ENCODE data around the gene FUT7.

The FUT7 gene

DNA sequence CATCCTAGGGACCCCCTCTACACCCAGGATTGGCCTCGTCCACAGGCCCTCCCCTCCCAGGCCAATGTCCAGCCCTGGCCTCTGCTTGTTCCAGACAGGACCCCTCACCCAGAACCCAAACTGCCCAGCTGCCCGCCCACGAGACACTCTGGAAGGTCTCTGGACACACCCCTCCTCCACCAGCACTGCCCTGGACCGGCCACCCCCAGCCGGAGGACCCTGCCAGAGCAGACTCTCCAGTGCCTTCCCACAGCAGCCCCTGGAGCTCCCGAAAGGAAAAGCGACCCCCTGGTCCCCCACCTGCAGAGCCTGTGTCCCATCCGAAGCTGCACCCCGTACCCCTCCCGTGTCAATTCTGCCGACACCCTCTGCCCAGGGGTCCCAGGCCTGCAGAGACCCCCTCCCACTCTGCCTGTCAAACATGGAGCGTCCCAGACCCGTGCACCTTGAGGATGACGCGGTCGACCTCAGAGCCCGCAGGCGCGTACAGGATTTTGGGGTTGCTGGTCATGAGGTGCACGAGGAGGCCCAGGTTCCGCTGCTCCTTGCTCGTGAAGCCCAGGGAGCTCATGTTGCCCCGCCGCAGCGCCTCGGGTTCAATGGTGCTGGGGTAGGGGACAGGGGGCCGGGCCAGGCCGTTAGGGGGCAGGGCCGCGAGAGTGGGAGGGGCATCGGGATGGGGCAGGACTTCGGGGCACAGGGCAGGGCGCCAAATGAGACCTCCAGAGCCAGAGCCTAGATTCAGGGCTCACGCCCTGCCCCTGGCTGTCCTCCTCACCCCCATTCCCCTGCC is 11.8 kb downstream of the FUT7 start:
- in situ Hi-C loops (cut with HindIII; ENCODE audit: low sequenced_read_pairs): no loop called here

DNA sequence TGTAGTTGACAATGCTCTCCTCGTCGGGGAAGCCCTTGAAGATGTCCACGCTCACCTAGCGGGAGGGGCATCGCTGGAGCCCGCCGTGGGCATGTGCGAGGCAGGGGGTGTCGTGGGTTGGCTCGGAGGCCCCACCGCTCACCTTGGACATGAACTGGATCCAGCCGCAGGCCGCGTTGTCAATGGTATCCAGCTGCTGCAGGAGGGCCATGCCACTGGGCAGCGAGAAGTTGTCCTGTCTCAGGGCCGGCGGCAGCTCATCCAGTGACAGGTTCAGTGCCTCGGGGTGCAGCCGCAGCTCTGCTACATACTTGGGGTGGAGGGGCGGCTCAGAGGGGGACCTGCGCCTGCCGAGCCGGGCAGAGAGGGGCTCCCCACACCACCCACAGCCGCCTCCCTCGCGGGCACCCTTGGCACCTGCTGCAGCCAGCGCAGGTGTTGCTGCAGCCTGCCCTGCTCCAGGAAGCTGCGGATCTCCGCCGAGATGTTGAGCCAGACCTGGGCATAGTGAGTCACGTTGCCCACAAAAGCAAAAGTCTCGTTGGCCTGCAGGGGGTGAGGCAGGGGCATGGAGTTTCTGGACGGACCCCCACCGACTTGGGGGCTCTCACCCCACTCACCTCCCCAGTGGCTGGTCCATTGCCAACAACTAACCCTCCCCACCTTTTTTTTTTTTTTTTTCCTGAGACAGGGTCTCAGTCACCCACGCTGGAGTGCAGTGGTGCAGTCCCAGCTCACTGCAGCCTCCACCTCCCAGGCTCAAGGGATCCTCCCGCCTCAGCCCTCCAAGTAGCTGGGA is 12.9 kb downstream of the FUT7 start:
- in situ Hi-C loops (cut with HindIII; ENCODE audit: low sequenced_read_pairs): no loop called here

DNA sequence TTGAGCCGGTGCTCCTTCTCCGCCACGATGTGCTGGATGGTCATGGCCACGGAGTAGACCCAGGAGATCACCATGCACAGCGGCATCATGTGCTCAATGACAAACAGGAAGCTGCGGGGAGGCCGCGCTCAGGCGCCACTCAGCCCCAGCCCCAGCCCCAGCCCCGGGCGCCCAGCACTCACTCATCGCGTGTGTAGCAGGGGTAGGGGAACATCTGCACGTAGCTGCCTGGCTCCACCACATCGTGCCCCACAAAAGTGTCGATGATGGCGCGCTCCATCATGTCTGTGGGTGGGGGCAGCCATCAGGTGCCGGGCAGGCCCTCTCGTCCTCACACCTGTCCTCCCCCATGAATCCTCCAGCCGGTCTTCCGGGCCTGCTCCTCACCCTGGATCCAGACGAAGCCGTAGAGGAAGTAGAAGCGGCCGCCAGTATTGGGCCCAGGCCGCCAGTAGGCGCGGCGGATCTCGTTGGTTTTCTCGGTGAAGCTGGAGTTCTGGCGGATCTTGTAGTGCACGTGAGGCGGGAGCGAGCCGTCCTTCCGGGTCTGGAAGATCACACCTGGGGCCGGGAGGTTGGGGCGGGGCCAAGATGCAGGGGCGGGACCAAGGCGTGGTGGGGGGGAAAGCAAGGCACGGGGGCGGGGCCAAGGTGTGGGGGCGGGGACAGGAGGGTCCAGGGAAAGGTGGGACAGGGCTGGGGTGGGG is 13.9 kb downstream of the FUT7 start:
- in situ Hi-C loops (cut with HindIII; ENCODE audit: low sequenced_read_pairs): no loop called here

DNA sequence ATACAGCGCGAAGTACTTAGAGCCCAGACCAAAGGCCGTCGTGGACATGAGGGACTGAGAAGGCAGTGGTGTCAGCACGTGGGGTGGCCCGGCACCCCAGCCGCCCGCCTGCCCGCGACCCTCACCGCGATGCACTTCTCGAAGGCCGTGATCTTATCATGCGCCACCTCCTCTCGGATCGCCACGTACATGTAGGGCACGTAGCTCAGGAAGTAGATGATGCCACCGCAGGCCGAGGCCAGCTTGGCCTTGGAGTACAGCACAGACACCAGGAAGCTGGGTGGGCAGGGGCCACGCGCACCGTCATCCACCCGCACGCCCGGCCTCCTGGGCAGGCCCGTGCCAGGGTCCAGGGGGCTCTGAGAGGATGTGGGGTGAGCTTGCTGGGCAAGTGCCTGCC is 14.8 kb downstream of the FUT7 start:
- in situ Hi-C loops (cut with HindIII; ENCODE audit: low sequenced_read_pairs): no loop called here

DNA sequence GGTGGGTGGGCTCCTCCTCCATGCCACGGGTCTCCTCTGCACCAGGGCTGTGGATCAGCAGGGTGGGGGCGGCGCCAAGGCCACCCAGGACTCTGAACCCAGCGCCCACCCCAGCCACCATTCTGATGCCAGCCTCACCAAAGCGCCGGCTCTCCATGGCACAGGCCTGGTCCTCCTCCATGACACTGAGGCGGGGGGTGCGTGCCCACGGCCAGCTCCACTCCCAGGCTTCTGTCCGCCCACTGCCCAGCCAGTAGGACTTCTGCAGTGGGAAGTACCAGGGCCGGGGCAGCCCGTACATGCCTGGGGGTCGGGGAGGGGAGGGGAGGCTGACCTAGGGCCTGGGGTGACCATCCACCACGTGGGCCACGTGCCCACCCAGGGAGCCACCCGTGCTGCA is 15.5 kb downstream of the FUT7 start:
- in situ Hi-C loops (cut with HindIII; ENCODE audit: low sequenced_read_pairs): no loop called here

DNA sequence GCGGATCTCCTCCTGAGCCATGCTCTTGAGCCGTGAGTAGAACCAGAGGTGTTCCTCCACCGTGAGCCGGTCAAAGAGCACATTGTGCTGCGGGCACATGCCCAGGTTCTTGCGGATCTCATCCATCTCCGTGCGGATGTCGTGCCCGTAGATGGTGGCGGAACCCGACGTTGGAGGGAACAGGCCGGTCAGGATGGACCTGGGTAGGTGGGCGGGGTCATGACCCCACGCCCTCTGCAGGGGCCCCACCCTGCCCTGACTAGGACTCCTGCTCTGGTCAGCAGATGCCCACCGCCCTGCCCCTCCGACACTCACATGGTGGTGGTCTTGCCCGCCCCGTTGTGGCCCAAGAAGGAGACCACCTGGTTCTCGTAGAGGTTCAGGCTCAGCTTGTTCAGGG is 15.9 kb downstream of the FUT7 start:
- in situ Hi-C loops (cut with HindIII; ENCODE audit: low sequenced_read_pairs): no loop called here

DNA sequence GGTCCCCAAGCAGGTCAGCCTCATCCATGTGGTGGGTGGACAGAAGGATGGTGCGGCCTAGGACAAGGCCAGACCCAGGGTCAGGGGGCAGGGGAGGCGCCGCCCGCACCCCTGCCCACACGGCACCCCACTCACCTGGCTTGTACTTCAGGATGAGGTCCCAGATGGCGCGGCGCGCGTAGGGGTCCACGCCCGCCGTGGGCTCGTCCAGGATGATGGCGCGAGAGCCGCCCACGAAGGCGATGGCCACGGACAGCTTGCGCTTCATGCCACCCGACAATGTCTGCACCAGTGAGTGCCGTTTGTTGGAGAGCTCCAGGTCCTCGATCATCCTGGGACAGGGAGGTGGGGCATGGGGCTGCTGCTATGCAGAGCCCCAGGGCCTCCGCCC is 16.4 kb downstream of the FUT7 start:
- in situ Hi-C loops (cut with HindIII; ENCODE audit: low sequenced_read_pairs): no loop called here

DNA sequence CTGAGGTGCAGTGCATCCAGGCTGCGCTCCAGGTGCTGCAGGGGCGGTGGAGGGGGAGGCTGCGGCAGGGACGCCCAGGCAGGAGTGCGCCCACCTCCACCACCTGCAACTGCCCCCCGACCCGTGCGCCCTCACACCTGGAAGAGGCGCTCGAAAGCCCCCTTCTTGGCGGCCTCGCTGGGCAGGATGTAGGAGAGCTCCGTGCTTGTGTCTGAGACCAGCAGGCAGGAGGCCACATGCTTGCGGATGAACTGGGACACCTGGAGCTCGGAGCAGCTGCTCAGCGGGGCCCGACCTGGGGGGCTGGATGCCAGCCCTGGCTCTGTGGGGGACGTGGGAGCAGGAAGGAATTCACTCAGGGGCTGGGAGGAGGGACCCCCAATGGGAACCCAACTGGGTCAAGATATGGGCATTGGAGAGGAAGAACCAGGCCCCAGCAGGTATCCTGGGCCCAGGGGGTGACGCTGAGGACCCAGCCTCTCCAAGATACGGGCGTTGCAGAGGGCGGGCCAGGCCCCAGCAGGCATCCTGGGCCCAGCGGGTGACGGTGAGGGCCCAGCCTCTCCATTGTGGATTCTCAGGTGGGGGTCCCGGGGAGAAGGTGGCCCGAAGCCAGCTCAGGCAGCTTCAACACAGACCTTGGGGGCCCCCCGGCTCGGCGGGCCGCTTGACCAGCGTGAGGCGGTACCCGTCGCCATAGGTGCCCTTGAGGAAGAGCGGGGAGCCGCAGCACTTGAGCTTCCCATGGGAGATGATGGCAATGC is 16.9 kb downstream of the FUT7 start:
- in situ Hi-C loops (cut with HindIII; ENCODE audit: low sequenced_read_pairs): no loop called here

DNA sequence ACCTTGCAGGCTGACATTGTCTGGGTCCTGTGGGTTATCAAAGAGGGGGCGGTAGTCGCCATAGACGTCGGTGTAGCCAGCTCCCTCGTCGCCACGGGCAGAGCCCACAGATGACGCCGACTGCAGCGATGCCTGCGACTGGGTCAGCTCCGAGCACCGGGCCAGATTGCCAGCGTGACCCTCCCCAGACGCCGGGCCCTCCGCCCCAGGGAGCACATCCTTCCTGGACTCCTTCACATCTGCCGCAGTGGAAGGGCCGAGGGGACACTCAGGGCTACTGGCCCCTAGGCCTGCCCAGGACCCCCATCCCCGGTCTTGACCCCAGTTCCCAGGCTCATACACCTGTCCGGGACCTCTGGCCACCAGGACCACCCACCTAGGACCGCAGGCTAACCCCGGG is 17.7 kb downstream of the FUT7 start:
- in situ Hi-C loops (cut with HindIII; ENCODE audit: low sequenced_read_pairs): no loop called here

DNA sequence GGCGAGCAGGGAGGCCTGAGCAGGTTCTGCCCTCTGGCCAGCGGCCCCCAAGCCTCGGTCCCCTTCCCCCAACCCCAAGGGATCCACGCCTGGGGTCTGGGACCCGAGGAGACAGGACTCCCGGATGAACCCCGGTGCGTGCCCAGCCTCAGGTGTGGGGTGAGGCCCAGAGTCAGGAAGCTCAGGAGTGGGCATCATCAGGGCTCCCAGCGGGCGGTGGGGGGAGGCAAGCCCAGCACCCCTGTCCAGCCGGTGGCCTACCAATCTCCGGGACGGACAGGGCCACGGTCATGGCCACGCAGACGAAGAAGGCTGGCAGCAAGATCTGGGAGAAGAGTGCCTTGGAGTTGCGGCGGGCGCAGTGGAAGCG is 18.3 kb downstream of the FUT7 start:
- in situ Hi-C loops (cut with HindIII; ENCODE audit: low sequenced_read_pairs): no loop called here

DNA sequence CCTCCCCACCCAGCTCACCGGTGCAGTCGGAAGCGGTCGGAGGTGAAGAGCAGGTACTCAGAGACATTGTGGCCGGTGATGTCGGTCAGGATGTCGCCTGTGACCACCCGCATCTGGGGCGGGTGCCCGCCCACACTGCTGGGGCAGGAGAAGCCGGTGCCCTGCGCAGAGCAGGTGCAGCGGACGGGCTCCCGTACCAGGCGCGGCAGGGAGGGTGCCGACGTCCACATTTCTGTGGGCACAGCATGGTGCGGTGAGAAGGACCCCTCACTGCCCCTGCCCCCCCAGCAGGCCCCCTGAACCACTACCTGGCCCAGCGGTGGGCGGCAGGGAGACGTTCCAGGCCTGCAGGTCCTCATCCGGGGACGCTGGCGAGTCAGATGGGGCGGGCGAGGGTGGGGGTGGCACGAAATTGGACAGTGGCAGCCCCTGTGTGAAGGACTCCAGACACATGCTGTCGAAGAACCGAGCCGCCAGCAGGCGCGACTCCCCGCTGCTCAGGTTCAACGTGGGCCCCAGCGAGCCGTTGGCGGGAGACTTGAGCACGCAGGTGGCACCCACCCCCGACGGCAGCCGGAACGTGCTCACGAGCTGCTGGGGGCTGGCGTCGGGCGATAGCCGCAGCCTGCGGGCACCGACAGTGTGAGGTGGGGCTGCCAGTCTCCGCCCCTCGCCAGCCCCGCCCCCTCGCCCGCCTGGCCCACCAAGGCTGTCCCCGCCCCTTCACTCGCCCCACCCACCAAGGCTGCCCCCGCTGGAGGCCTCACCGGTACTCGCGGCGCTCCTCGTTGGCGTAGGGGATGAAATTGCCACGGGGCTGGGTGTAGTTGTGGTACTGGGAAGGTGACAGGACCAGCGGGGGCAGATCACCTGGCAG is 19.0 kb downstream of the FUT7 start:
- in situ Hi-C loops (cut with HindIII; ENCODE audit: low sequenced_read_pairs): no loop called here

DNA sequence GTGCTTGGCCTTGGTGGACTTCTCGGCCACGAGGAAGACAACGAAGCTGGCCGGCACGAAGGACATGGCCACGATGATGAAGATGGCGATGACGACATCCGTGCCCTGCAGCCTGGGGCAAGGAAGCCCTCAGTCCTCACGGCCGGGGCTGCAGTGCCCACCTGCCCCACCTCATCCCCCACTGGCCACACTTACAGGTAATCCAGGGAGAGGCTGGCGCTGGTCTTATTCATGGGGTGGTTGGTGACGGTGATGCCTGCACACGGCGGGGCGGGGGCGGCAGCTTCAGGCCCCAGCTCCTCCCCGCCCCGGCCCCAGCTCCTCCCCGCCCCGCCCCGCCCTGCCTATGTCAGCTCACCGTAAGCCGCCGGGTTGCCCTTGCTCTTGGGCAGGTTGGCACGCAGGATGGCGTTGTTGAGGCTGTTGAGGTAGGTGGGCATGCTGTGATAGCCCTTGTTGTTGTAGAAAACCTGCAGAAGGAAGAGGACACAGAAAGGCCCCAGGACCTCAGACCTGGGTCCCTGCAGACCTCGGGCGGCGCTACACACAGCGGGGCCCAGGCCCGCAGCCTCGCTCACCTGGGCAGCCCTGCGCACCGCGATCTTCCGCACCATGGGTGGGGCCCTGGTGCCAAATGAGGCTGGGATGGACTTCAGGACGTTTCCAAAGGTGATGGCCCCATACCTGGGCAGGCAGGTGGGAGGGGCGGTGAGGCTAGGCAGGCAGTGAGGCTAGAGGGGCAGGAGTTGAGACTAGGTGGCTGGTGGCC is 19.8 kb downstream of the FUT7 start:
- in situ Hi-C loops (cut with HindIII; ENCODE audit: low sequenced_read_pairs): no loop called here

DNA sequence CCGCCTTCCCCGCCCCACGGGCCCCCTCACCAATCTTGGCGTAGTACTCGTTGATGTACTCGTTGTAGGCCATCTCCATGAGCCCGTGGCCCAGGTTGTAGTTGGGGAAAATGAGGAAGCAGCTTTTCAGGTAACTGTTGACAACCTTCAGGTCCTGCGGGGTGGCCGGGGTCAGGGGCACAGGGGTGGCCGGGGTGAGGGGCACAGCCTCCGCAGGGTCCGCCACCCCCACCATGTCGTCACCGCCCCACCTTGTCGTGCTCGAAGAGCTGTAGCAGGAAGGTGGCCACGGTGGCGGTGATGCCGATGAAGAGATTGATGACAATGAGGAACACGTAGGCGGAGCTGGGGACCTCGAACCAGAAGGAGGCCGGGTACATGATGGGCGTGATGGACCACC is 20.7 kb downstream of the FUT7 start:
- in situ Hi-C loops (cut with HindIII; ENCODE audit: low sequenced_read_pairs): no loop called here

DNA sequence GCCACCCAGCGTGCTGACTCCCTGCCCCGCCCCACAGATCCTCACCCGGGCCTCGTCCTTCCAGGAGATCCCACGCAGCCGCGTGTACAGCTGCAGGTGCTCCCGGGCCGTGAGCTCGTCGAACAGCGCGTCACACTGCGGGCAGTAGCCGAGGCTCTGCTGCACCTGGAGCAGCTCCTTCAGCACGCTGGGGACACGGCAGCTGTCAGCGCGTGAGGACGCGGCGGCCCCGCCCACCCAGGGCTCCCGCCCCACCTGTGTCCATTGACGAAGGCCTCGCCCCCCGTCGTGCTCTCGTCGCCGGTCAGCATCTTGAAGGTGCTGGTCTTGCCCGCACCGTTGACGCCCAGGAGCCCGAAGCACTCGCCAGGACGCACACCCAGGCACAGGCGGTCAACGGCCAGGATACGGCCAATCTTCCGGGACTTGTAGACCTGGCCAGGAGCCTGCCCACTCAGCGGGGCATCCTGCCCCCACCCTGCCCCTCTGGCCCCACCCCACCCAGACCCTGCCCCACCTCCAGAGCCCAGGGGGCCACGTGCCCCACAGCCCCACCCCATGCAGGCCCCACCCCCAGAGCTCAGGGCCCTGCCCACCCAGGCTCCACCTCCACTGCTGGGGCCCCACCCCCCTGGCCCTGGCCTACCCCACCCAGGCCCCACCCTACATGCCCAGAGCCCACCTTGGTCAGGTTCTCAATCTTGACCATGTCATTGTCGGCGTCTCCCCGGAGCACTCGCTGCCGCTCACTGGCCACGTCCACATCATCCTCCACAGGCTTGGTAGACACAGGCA is 21.8 kb downstream of the FUT7 start:
- in situ Hi-C loops (cut with HindIII; ENCODE audit: low sequenced_read_pairs): no loop called here

DNA sequence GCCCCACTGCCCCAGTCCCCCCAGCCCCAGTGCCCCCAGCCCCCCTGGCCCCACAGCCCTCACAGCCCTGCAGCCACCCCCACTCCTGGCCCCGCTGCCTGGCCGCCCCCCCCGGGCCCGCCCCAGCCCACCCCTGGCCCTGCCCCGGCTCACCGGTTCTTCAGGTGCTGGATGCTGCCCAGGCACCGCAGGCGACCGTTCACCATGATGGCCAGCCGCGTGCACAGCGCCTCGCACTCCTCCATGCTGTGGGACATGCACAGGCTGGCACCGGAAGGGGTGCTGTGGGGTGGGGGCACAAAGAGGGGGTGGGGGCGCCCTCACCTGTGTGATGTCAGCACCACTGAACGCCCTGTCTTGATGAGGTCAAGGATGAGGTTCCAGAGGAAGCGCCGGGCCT is 22.7 kb downstream of the FUT7 start:
- in situ Hi-C loops (cut with HindIII; ENCODE audit: low sequenced_read_pairs): no loop called here

DNA sequence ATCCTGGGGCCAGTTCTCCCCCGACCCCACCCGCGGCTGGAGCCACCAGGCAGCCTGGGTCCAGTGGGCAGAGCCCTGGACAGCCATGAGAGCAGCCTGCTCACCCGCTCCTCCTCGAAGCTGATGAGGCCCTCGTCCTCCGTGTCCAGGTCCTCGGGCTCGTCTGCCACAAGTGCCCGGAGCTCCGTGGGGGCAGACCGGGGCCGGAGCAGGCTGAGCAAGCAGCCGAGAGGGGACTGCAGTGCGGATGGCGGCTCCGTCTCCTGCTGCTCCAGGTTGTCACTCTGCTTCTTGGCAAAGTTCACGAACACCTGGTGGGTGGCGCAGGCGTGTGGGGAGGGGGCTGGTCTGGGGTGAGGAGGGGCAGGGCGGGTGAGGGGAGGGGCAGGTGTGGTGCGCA is 23.6 kb downstream of the FUT7 start:
- in situ Hi-C loops (cut with HindIII; ENCODE audit: low sequenced_read_pairs): no loop called here

DNA sequence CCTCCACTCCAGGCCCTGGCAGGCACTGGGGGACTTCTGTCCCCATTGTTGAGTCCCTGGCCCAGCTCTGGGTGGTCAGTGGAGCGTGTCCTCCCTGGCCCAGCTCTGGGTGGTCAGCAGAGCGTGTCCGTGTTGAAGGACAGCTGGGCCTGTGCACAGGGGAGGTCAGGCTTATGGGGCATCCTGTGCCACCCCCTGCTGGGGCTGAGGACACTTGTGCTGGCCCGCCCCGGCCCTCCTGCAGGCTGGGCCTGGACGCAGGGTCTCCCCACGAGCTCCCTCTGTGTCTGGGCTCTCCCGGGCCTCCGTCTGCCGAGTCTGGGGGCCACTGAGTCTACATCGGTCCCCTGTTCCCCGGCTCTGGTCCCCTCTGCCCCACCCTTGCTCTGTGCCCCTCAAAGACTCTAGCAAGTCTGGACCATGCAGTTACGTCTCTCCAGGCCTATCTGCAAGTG is 24.0 kb downstream of the FUT7 start:
- in situ Hi-C loops (cut with HindIII; ENCODE audit: low sequenced_read_pairs): no loop called here

DNA sequence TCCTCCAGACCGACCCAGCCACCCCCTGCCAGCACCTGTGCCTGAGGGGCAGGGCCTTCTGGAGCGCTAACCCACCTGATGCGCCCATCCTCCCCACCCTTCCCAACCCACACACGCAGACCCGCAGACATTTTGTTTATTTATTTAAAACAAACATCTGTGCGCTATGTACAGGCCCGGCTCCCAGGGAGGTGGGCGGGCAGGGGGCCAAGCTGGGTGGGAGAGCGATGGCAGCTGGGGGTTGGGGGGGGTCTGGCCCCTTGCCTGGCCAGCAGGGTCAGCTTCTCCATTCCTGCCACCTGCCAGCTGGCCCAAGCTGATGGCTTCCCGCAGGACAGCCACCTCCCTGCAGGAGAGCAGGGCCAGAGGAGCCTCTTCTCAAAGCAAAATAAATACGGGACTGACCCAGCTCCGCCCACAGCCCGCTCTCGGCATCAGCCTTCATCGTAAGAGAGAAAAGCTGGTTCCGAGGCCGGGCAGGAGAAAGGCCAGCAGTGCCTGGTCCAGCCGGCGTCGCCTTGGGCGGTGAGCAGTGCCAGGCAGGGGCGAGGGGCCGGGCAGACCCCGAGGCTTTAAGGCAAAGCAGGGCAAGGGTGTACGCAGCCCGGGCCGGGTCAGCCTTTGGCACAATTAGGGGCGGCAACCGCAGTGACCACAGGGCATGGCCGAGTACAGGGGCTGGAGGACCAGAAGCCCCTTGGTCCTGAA is 24.6 kb downstream of the FUT7 start:
- in situ Hi-C loops (cut with HindIII; ENCODE audit: low sequenced_read_pairs): no loop called here
